ENCODE data around the gene RBM22.
A peak's percentile ranks its signal among the peaks of the same experiment; 100 is the strongest.

Gene RBM22

GRCh38 chr5:150674341-150674821 is 26.5 kb downstream of the RBM22 start:
- TF ChIP-seq CTCF (conservative IDR thresholded peaks at IDR 0.05; ENCODE audit: control insufficient read depth, insufficient read depth, low read depth, low read length): no peak
- no peak for DNase-seq (ENCODE audit: low read depth)
- no peak overlapping the region for H3K4me3 ChIP-seq (ENCODE audit: control insufficient read depth, low read depth, low read length)

GRCh38 chr5:150672884-150673275 is 28.0 kb downstream of the RBM22 start:
- peak overlapping the region; percentile 45 for H3K4me3 ChIP-seq (ENCODE audit: control insufficient read depth, low read depth, low read length)
- DNase-seq (ENCODE audit: low read depth): no peak
- TF ChIP-seq CTCF (conservative IDR thresholded peaks at IDR 0.05; ENCODE audit: control insufficient read depth, insufficient read depth, low read depth, low read length): no peak

- TF ChIP-seq CTCF (conservative IDR thresholded peaks at IDR 0.05; ENCODE audit: control insufficient read depth, insufficient read depth, low read depth, low read length): no peak
- peak; percentile 11 for DNase-seq (ENCODE audit: low read depth)
- H3K4me3 ChIP-seq (ENCODE audit: control insufficient read depth, low read depth, low read length): peak overlapping the region; percentile 45
These were observed 28.5 kb downstream of the RBM22 start for GRCh38 chr5:150672237-150672883.

GRCh38 chr5:150671509-150672236 is 29.2 kb downstream of the RBM22 start:
- peak overlapping the region; percentile 45 for H3K4me3 ChIP-seq (ENCODE audit: control insufficient read depth, low read depth, low read length)
- no peak for DNase-seq (ENCODE audit: low read depth)
- no peak for TF ChIP-seq CTCF (conservative IDR thresholded peaks at IDR 0.05; ENCODE audit: control insufficient read depth, insufficient read depth, low read depth, low read length)

DNA sequence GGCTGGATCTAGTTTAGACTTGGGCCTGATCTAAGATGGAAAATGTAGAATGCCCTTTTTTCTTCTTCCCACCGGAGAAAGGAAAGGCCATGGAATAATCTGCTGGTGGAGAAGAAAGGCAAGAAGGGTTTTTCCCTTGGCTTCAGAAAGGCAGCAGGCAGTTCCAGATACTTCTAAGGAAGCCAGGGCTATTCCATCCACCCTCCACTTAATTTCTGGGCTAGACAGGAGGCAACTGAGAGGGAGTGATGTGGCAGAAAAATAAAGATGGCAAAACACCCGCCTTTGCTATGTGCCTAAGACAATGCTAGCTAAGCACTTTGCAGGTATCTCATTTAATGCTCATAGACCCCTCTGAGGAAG is 29.9 kb downstream of the RBM22 start:
- TF ChIP-seq CTCF (conservative IDR thresholded peaks at IDR 0.05; ENCODE audit: control insufficient read depth, insufficient read depth, low read depth, low read length): no peak
- no peak overlapping the region for H3K4me3 ChIP-seq (ENCODE audit: control insufficient read depth, low read depth, low read length)
- no peak for DNase-seq (ENCODE audit: low read depth)

- H3K4me3 ChIP-seq (ENCODE audit: control insufficient read depth, low read depth, low read length): no peak overlapping the region
- no peak for DNase-seq (ENCODE audit: low read depth)
- TF ChIP-seq CTCF (conservative IDR thresholded peaks at IDR 0.05; ENCODE audit: control insufficient read depth, insufficient read depth, low read depth, low read length): no peak
These were observed 30.5 kb downstream of the RBM22 start for GRCh38 chr5:150670275-150670947.
